Smooth muscle cell of the umbilical artery (primary cell): ENCODE data around the gene TOM1. TPM values are rescaled to one million over a fixed set of nuclear protein-coding genes. Genes with fewer than 3 reads are reported as not detected.

ENCODE experiments used
- total RNA-seq: library from RNA; depleted of rRNA; stranded (reverse); fragments of >200 nt; gene quantifications from 2 replicates; pipeline ENCODE4 v1.2.3, GENCODE V29; 2014

The TOM1 gene
- total RNA-seq = 40.9 and 81.4 TPM in 2 replicates

GRCh38 chr22:35299673-35300499 lies at the start of gene TOM1:
TOM1 (plus strand) TSS chr22:35299894; CDS start chr22:35299929, 35 bp downstream.

GRCh38 chr22:35257321-35258190 lies 42.1 kb upstream of the TOM1 start, which contains the start of gene HMGXB4:
HMGXB4 (plus strand) TSS chr22:35257493; CDS start chr22:35262391, 4,898 bp downstream.

GRCh38 chr22:35380537-35381423 lies 81.1 kb downstream of the TOM1 start, which contains the start of gene HMOX1:
HMOX1 (plus strand) TSS chr22:35381096; CDS start chr22:35381174, 78 bp downstream.

Other genes with a start within 250 kb of the TOM1 start
- not detected in 2 replicates for gene ISX, start 233.7 kb upstream of the TOM1 start, total RNA-seq
- 17.5 and 23.7 TPM in 2 replicates for gene HMGXB4, start 42.4 kb upstream of the TOM1 start, total RNA-seq
- 60.9 and 90.2 TPM in 2 replicates for gene HMOX1, start 81.2 kb downstream of the TOM1 start, total RNA-seq
- gene MCM5, start 100.2 kb downstream of the TOM1 start, total RNA-seq = 6.5 and 35.5 TPM in 2 replicates
- 0.46 and 0.89 TPM in 2 replicates for gene RASD2, start 240.9 kb downstream of the TOM1 start, total RNA-seq